Suprapubic skin (tissue), 3 donors: ENCODE measurements around the gene RETREG1.

Experiments used
- POLR2AphosphoS5 ChIP-seq, 3 donors: sonication (generic); formaldehyde crosslinking; IDR thresholded peaks; one replicate each; pipeline ENCODE4 v1.6.1; 2017; ENCODE audit warnings: antibody characterized with exemption in 3 of 3
- TF ChIP-seq, protein P1 (sequence below), 2 donors: fragments of 200-600 bp in 1 of 2; fragments of 450-650 bp in 1 of 2; sonication (generic) in 1 of 2; IDR thresholded peaks; one replicate each; pipeline ENCODE4 v1.5.1; 2016 to 2019; ENCODE audit warnings: antibody characterized with exemption in 2 of 2, mild to moderate bottlenecking in 1 of 2, moderate library complexity in 1 of 2

DNA sequence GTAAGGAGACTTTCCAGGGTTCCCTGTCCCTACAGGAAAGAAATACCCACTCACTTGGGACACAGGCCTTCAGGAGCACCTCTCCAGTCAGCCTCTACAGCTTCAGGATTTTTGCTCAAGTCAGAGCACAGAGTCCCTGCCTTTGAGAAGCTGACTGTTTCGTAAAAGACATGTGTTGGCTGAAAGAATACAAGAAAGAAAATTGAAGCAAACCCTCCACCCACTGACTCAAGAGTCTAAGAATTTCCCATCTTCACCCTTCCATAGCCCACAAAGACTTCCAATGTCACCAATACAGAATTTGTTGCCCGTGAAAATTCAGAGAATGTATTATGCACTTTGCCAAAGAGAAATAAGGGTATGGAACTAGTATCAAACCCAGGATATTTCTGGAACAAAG is 98.2 kb downstream of the RETREG1 start:
- TF ChIP-seq, protein P1, sequence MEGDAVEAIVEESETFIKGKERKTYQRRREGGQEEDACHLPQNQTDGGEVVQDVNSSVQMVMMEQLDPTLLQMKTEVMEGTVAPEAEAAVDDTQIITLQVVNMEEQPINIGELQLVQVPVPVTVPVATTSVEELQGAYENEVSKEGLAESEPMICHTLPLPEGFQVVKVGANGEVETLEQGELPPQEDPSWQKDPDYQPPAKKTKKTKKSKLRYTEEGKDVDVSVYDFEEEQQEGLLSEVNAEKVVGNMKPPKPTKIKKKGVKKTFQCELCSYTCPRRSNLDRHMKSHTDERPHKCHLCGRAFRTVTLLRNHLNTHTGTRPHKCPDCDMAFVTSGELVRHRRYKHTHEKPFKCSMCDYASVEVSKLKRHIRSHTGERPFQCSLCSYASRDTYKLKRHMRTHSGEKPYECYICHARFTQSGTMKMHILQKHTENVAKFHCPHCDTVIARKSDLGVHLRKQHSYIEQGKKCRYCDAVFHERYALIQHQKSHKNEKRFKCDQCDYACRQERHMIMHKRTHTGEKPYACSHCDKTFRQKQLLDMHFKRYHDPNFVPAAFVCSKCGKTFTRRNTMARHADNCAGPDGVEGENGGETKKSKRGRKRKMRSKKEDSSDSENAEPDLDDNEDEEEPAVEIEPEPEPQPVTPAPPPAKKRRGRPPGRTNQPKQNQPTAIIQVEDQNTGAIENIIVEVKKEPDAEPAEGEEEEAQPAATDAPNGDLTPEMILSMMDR (IDR thresholded peaks at IDR 0.05), result no peak
- TF ChIP-seq POLR2AphosphoS5 (IDR thresholded peaks at IDR 0.05), result no peak
